Brain pericyte (primary cell): Measurements from ENCODE around the gene ARHGAP29.

Experiments used
- DNase-seq: peaks from one replicate; pipeline ENCODE4 v3.0.0-alpha.2; 2012; ENCODE audit warnings: low read depth, low spot score

The ARHGAP29 gene

GRCh38 chr1:94124538-94124937 is 112.8 kb downstream of the ARHGAP29 start:
- no peak for DNase-seq

GRCh38 chr1:94122201-94122970 is 115.0 kb downstream of the ARHGAP29 start:
- DNase-seq = no peak
